ENCODE results near the gene CCDC33. TPM values are rescaled to one million over a fixed set of nuclear protein-coding genes. Genes with fewer than 3 reads are reported as not detected.

The CCDC33 gene
- total RNA-seq, 1 experiment from 2014 or later = 2.7 TPM

GRCh38 chr15:74240897-74241614 is 4.9 kb downstream of the CCDC33 start:
- Mint-ChIP-seq H3K27me3 (ENCODE audit: unreplicated experiment) (no peaks in the 10 kb centered on the region), H3K27ac (ENCODE audit: unreplicated experiment) (peak overlapping the region; percentile 6), H3K4me1 (ENCODE audit: low read depth, unreplicated experiment) (peaks cover 67% of the 10 kb centered on the region), H3K4me3 (ENCODE audit: low read depth, unreplicated experiment) (no peak overlapping the region), H3K9me3 (ENCODE audit: low read depth, unreplicated experiment) (no peaks in the 10 kb centered on the region), H3K36me3 (ENCODE audit: insufficient read depth, unreplicated experiment) (peaks cover 4% of the 10 kb centered on the region)
- TF ChIP-seq CTCF (IDR thresholded peaks at IDR 0.05; ENCODE audit: unreplicated experiment) = no peak
- BruUV-seq (replicated peaks) = no TSS peak
- DNase-seq = no peak
- intact Hi-C loops (cut with micrococcal nuclease; ENCODE audit: unreplicated experiment) = no loop called here
- CTCF ChIA-PET = interaction anchor here (1.2 to 2.7 kb wide), 2 partner anchors 67 to 71 kb away, joined by 3 to 31 read pairs; no protein-coding TSS in a partner anchor

GRCh38 chr15:74242441-74243185 is 6.5 kb downstream of the CCDC33 start:
- Mint-ChIP-seq H3K27me3 (ENCODE audit: unreplicated experiment) (no peaks in the 10 kb centered on the region), H3K27ac (ENCODE audit: unreplicated experiment) (peak overlapping the region; percentile 48)
- BruUV-seq (replicated peaks) = no TSS peak

GRCh38 chr15:74243431-74243830 is 7.3 kb downstream of the CCDC33 start:
- intact Hi-C loops (cut with micrococcal nuclease; ENCODE audit: unreplicated experiment) = no loop called here
- H3K9me3 Mint-ChIP-seq (ENCODE audit: low read depth, unreplicated experiment) = no peaks in the 10 kb centered on the region
- H3K27me3 Mint-ChIP-seq (ENCODE audit: unreplicated experiment) = no peaks in the 10 kb centered on the region
- no peak overlapping the region for H3K4me3 Mint-ChIP-seq (ENCODE audit: low read depth, unreplicated experiment)
- peaks cover 57% of the 10 kb centered on the region for H3K4me1 Mint-ChIP-seq (ENCODE audit: low read depth, unreplicated experiment)
- H3K27ac Mint-ChIP-seq (ENCODE audit: unreplicated experiment) = peak overlapping the region; percentile 48
- peaks cover 4% of the 10 kb centered on the region for H3K36me3 Mint-ChIP-seq (ENCODE audit: insufficient read depth, unreplicated experiment)
- no TSS peak for BruUV-seq (replicated peaks)
- CTCF ChIA-PET = interaction anchor here (0.6 to 1.7 kb wide), 4 partner anchors 8 to 99 kb away, joined by 3 to 4 read pairs (median 3); partner anchors contain the start of gene STRA6
- DNase-seq = no peak
- TF ChIP-seq CTCF (IDR thresholded peaks at IDR 0.05; ENCODE audit: unreplicated experiment) = no peak

More at GRCh38 chr15:74242441-74243185, 6.5 kb downstream of the CCDC33 start:
- H3K36me3 Mint-ChIP-seq (ENCODE audit: insufficient read depth, unreplicated experiment) = peaks cover 4% of the 10 kb centered on the region
- no peaks in the 10 kb centered on the region for H3K9me3 Mint-ChIP-seq (ENCODE audit: low read depth, unreplicated experiment)
- peaks cover 57% of the 10 kb centered on the region for H3K4me1 Mint-ChIP-seq (ENCODE audit: low read depth, unreplicated experiment)
- DNase-seq = peak; percentile 74
- no peak for TF ChIP-seq CTCF (IDR thresholded peaks at IDR 0.05; ENCODE audit: unreplicated experiment)
- no peak overlapping the region for H3K4me3 Mint-ChIP-seq (ENCODE audit: low read depth, unreplicated experiment)
- intact Hi-C loops (cut with micrococcal nuclease; ENCODE audit: unreplicated experiment) = no loop called here
- CTCF ChIA-PET = interaction anchor here (0.6 to 1.7 kb wide), 7 partner anchors 9 to 98 kb away, joined by 3 to 9 read pairs (median 3); partner anchors contain the start of gene STRA6

- intact Hi-C loops (cut with micrococcal nuclease; ENCODE audit: unreplicated experiment) = loop anchor here (5.0 kb wide), 1 partner anchor 47 kb away; no protein-coding TSS in a partner anchor
- peaks cover 7% of the 10 kb centered on the region for H3K27me3 Mint-ChIP-seq (ENCODE audit: unreplicated experiment)
- no TSS peak for BruUV-seq (replicated peaks)
Measured at GRCh38 chr15:74244822-74245341, 8.8 kb downstream of the CCDC33 start.

More at GRCh38 chr15:74244822-74245341, 8.8 kb downstream of the CCDC33 start:
- H3K4me3 Mint-ChIP-seq (ENCODE audit: low read depth, unreplicated experiment) = no peak overlapping the region
- no peaks in the 10 kb centered on the region for H3K9me3 Mint-ChIP-seq (ENCODE audit: low read depth, unreplicated experiment)
- peaks cover 4% of the 10 kb centered on the region for H3K36me3 Mint-ChIP-seq (ENCODE audit: insufficient read depth, unreplicated experiment)
- DNase-seq = no peak
- H3K27ac Mint-ChIP-seq (ENCODE audit: unreplicated experiment) = no peak overlapping the region
- TF ChIP-seq CTCF (IDR thresholded peaks at IDR 0.05; ENCODE audit: unreplicated experiment) = no peak
- CTCF ChIA-PET = interaction anchor here (0.7 kb wide), 1 partner anchor 9 kb away, joined by 3 read pairs; the partner anchor contains the start of gene CCDC33
- peaks cover 48% of the 10 kb centered on the region for H3K4me1 Mint-ChIP-seq (ENCODE audit: low read depth, unreplicated experiment)

All from Calu3 (cell line).